Brain microvascular endothelial cell (primary cell): ENCODE measurements around the gene SPATA18.

ENCODE experiments used
- DNase-seq: peaks from one replicate; pipeline ENCODE4 v3.0.0-alpha.2; 2020
- H3K27ac ChIP-seq: fragments of 250-450 bp; sonication (Bioruptor Pico); 2 replicates; pipeline ENCODE4 v1.5.1; 2020; ENCODE audit warnings: mild to moderate bottlenecking, moderate library complexity
- H3K27me3 ChIP-seq: fragments of 250-450 bp; sonication (Bioruptor Pico); replicated peaks from 2 replicates; pipeline ENCODE4 v1.5.1; 2020; ENCODE audit warnings: mild to moderate bottlenecking
- H3K36me3 ChIP-seq: fragments of 250-450 bp; sonication (Bioruptor Pico); replicated peaks from 2 replicates; pipeline ENCODE4 v1.5.1; 2020; ENCODE audit warnings: mild to moderate bottlenecking
- H3K4me3 ChIP-seq: 2 replicates; pipeline ENCODE4 v1.5.1; 2011; ENCODE audit warnings: low read depth, mild to moderate bottlenecking, control low read depth, low read length, moderate library complexity
- in situ Hi-C: cut with HindIII; loops from 2 replicates; pipeline ENCODE4 v1.10.0; 2017; ENCODE audit warnings: low sequenced_read_pairs, low pct_ligation_motif_present
- TF ChIP-seq, protein P1 (sequence below): IDR thresholded peaks from 2 replicates; pipeline ENCODE4 v1.5.1; 2011; ENCODE audit warnings: low read depth, mild to moderate bottlenecking, moderate library complexity, low read length, control low read depth, inconsistent platforms; ENCODE audit errors: missing control alignments

The SPATA18 gene

DNA sequence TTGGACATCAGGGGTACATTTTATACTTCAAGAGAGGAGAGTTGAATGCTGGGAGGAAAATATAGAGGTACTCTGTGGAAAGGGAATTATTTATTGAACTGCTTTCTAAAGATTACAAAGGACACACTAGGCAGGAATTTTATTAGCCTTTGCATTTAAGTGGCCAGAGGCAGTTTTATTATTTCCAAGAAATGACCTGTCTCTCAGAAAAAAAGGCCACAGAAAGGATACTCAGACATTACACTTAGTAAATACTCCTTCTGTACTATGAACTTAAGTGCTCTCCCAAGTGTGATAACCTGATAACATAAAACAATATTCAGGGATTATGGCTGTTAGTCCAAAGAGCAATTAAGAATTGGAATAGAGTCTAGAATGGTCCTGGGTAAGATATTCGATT is 38.5 kb upstream of the SPATA18 start:
- Histone ChIP-seq H3K27ac (no peak overlapping the region), H3K27me3 (no peaks in the 10 kb centered on the region), H3K36me3 (no peaks in the 10 kb centered on the region), H3K4me3 (no peak overlapping the region)
- in situ Hi-C loops = no loop called here
- DNase-seq = no peak
- TF ChIP-seq, protein P1, sequence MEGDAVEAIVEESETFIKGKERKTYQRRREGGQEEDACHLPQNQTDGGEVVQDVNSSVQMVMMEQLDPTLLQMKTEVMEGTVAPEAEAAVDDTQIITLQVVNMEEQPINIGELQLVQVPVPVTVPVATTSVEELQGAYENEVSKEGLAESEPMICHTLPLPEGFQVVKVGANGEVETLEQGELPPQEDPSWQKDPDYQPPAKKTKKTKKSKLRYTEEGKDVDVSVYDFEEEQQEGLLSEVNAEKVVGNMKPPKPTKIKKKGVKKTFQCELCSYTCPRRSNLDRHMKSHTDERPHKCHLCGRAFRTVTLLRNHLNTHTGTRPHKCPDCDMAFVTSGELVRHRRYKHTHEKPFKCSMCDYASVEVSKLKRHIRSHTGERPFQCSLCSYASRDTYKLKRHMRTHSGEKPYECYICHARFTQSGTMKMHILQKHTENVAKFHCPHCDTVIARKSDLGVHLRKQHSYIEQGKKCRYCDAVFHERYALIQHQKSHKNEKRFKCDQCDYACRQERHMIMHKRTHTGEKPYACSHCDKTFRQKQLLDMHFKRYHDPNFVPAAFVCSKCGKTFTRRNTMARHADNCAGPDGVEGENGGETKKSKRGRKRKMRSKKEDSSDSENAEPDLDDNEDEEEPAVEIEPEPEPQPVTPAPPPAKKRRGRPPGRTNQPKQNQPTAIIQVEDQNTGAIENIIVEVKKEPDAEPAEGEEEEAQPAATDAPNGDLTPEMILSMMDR = no peak

DNA sequence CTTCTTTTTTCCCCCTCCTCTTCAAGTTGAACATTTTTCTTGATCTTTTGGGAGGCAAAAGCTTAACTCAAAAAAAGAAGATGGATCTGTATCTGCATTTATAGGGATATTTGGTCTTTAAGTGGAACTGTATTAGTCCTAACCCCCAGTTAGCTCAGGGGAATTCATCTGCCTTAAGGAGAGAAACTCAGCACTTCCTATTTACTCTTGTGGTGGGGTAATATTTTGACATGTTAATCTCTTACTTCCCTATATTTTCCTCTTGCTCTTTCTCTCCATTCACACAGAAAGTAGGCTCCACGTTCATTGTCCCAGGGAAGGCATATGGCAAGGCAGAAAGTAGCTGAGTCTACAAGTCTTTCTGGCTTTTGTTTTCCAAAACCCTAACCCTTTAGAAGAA is 36.2 kb upstream of the SPATA18 start:
- in situ Hi-C loops = no loop called here
- DNase-seq = no peak
- Histone ChIP-seq H3K4me3 (no peak overlapping the region), H3K36me3 (no peaks in the 10 kb centered on the region), H3K27ac (no peak overlapping the region), H3K27me3 (no peaks in the 10 kb centered on the region)
- TF ChIP-seq, protein P1 = no peak

DNA sequence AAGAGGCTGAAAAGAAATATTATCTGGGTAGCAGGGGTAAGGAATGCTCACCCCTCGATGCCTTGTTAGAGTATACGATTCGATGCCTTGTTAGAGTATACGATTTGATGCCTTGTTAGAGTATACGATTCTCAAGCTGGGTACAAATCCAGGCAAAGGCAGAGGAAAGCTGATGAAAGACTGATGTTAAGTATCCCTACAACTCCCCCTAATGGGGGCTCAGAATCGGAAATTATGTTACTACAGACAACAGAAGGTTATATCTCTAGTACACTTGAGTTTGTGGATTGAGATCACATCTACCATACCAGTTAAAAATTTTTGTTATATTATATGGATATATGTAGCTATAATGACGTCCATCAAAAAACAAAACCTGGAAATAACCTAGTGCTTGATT is 35.7 kb upstream of the SPATA18 start:
- in situ Hi-C loops = no loop called here
- Histone ChIP-seq H3K27me3 (no peaks in the 10 kb centered on the region), H3K4me3 (no peak overlapping the region), H3K36me3 (no peaks in the 10 kb centered on the region), H3K27ac (no peak overlapping the region)
- DNase-seq = no peak
- TF ChIP-seq, protein P1 = peak; percentile 24

DNA sequence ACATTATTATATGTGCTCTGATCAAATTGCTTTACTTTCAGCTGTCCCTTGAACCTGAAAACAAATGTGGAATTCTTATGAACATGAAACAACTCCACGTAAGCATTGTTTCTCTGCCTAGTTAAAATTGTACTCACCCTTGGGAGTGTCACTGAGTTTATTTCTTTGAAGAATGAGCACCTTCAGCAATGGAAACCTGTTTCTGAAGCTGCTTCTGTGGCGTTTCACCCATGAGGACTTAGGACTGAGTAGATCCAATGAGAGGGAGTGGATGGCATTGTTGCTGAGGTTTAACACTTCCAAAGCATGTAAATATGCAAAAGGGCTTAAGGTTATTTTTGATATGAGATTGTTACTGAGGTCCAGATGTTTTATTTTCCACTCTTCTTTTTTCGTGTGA is 34.1 kb upstream of the SPATA18 start:
- Histone ChIP-seq H3K27ac (no peak overlapping the region), H3K4me3 (no peak overlapping the region), H3K36me3 (no peaks in the 10 kb centered on the region), H3K27me3 (no peaks in the 10 kb centered on the region)
- TF ChIP-seq, protein P1 = no peak
- in situ Hi-C loops = no loop called here
- no peak for DNase-seq

DNA sequence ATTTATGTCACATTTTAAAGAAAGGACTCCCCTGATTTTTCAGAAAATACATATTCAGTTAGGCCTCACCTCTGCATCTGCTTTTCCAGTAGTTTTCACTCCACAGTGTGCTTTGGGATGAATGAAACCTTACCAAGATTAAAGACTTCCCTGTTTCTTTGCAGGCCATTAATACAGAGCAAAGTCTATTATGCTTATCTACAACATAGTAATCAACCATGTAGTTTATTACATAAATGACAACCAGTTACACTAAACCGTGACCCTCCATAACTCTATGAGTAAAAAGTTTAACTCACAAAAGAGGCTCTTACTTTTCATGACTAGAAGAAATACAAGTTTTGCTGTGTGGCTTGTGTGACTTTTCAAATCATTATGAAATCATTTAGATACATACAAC is 33.3 kb upstream of the SPATA18 start:
- in situ Hi-C loops = no loop called here
- no peaks in the 10 kb centered on the region for H3K27me3 ChIP-seq
- TF ChIP-seq, protein P1 = no peak
- no peak for DNase-seq
- H3K36me3 ChIP-seq = no peaks in the 10 kb centered on the region
- no peak overlapping the region for H3K27ac ChIP-seq
- no peak overlapping the region for H3K4me3 ChIP-seq

DNA sequence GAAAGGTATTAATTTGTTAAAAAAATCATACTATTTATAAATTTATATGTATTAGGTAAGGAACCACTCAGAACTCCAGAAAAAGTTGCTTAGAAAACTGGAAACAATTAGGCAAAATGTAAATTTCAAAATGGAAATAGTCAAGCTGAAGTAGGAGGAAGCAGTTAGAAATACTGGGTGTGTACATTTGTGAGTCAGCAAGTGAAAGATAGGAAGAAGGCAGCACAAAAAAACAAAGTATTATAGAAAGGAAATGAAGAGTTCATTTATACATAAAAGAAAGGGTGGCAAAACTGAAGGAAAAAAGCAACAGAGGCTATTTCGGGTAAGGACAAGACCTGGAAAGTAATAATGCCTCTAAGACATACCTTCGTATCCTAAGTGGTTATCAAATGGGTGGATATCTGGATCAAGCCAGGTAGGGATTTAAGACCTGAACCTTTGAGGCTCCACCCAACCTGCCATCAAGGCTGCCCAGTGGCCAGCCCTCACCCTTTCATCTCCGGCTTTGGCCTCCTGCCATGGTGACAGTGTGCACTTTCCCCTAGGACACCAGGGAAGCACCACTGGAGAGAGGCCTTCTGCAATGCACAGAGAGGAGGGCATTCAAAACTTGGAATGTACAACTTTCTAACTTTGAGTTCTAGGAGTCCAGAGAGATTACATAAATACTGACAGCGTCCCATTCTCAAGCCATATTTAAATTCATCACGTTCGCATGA is 31.0 kb upstream of the SPATA18 start, which contains the start of gene LRRC66:
Gene LRRC66 (minus strand): TSS at position 428 of the 722 bp plus-strand sequence. CDS start 2,750 bp downstream, outside the sequence.
- no peaks in the 10 kb centered on the region for H3K27me3 ChIP-seq
- no peak for DNase-seq
- peaks cover 4% of the 10 kb centered on the region for H3K36me3 ChIP-seq
- H3K27ac ChIP-seq = no peak within 1 kb of the TSS
- in situ Hi-C loops = no loop called here
- no peak within 1 kb of the TSS for H3K4me3 ChIP-seq
- TF ChIP-seq, protein P1 = no peak
